AG04450 (cell line): Measurements from ENCODE around the gene TMEM203. TPM values are rescaled to one million over a fixed set of nuclear protein-coding genes. Genes with fewer than 3 reads are reported as not detected.

Source experiments
- CTCF ChIA-PET: fragments of 300-600, 350-600 bp; formaldehyde crosslinking; extraction: SDS; loops from one replicate; lab custom pipeline; 2022; ENCODE audit warnings: antibody characterized with exemption, inconsistent platforms; lab: Charles Lee
- POLR2A ChIA-PET: fragments of 350-600 bp; formaldehyde crosslinking; extraction: SDS; loops from one replicate; lab custom pipeline; 2021; ENCODE audit warnings: antibody characterized with exemption, inconsistent platforms; lab: Yijun Ruan, JAX
- DNase-seq: peaks from one replicate; pipeline ENCODE4 v3.0.0-alpha.2; 2011; ENCODE audit warnings: low read depth, low spot score
- H3K27ac ChIP-seq: one replicate; pipeline ENCODE4 v1.5.1; 2012; ENCODE audit warnings: low read depth, low read length, control low read depth
- H3K27me3 ChIP-seq: one replicate; pipeline ENCODE4 v1.6.0; 2012; ENCODE audit warnings: low read length; ENCODE audit not compliant: control insufficient read depth, insufficient read depth
- H3K4me3 ChIP-seq: 2 replicates; pipeline ENCODE4 v1.5.1; 2011; ENCODE audit warnings: mild to moderate bottlenecking, low read depth, low read length, control low read depth
- H3K9me3 ChIP-seq: 2 replicates; pipeline ENCODE4 v1.5.1; 2012; ENCODE audit warnings: low read length; ENCODE audit not compliant: control insufficient read depth, insufficient read depth
- CTCF ChIP-seq: IDR thresholded peaks from 2 replicates; pipeline ENCODE4 v1.5.1; 2011; ENCODE audit warnings: low read depth, low read length, control low read depth, inconsistent platforms
- polyA plus RNA-seq: library from polyadenylated mRNA; depleted of rRNA; stranded (reverse); fragments of >200 nt; gene quantifications from 2 replicates; pipeline ENCODE4 v1.2.3, GENCODE V29; 2011

Gene TMEM203
- polyA plus RNA-seq, 1 experiment, result 50.2 TPM

GRCh38 chr9:137215196-137215986, 9.9 kb upstream of the TMEM203 start:
- no peak for TF ChIP-seq CTCF
- ChIA-PET CTCF (interaction anchor here (0.6 kb wide), 1 partner anchor 21 kb away, joined by 3 read pairs; no protein-coding TSS in a partner anchor), POLR2A (no interaction called here)
- Histone ChIP-seq H3K27me3 (no peaks in the 10 kb centered on the region), H3K27ac (no peak overlapping the region), H3K4me3 (no peak overlapping the region), H3K9me3 (no peaks in the 10 kb centered on the region; the same call in 1 of the 2 replicates)
- no peak for DNase-seq

GRCh38 chr9:137214620-137215019, 9.2 kb upstream of the TMEM203 start:
- DNase-seq, result no peak
- Histone ChIP-seq H3K4me3 (no peak overlapping the region), H3K27ac (no peak overlapping the region), H3K27me3 (no peaks in the 10 kb centered on the region), H3K9me3 (no peaks in the 10 kb centered on the region; the same call in 1 of the 2 replicates)
- no peak for TF ChIP-seq CTCF
- ChIA-PET CTCF (no interaction called here), POLR2A (interaction anchor here (2.1 kb wide), 1 partner anchor 26 kb away, joined by 5 read pairs; the partner anchor contains the start of gene TUBB4B)

DNA sequence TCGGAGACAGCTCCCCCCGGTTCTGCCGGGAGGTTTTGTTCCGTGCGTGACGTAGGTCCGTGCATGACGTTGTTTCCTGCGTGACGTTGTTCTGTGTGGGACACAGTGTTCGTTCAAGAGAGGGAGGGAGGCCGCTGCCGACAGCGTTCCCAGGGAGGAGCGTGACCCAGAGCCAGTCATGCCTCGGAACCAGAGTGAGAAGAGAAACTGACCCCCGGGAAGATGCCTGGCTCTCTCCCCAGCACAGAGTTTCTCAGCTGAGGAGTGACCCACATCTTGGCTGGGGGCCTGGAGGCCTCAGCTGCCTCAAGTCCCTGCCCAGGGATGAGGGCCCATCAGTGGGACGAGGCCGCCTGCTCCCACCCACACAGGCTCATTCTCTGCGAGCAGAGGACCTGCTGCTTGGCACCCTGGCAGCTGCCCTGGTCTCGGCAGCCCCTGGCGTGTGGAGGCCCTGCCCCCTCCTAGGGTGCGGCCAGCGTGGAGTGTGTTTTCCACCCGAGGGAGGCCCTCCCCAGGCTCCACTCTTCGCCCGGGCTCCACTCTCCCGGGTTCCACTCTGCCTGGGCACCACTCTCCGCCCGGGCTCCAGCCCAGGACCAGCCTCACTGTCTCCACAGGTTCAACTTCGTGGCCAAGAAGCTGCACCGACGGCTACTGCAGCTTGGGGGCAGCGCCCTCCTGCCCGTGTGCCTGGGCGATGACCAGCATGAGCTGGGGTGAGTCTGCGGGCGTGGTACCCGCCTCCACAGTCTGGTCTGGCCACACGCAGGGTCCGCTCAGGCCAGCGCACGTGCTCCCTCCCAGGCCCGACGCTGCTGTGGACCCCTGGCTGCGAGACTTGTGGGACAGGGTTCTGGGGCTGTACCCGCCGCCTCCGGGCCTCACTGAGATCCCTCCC, 8.0 kb upstream of the TMEM203 start:
- no peak for DNase-seq
- Histone ChIP-seq H3K27me3 (no peaks in the 10 kb centered on the region), H3K9me3 (no peaks in the 10 kb centered on the region; the same call in 1 of the 2 replicates), H3K4me3 (no peak overlapping the region), H3K27ac (no peak overlapping the region)
- ChIA-PET POLR2A (interaction anchor here (0.9 to 2.1 kb wide), 3 partner anchors 13 to 27 kb away, joined by 3 to 5 read pairs (median 3); partner anchors contain the start of genes TPRN and TUBB4B), CTCF (no interaction called here)
- no peak for TF ChIP-seq CTCF

DNA sequence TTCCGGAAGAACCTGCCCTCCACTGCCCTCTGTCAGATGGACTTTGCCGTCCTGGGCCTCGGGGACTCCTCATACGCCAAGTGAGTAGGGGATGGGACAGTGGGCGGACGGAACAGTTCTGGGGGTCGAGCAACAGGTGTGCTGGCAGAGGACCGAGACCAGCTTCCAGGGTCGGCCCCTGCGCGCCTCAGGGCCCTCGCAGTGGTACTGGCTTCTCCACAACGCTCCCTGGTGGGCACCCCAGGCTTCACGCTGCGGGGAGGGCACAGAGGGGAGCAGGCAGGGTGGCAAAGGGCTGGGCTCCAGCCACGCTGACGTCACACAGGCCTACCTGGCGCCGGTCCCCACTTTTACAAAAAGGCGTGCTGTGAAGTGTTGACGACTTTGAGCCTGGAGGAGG, 7.1 kb upstream of the TMEM203 start:
- H3K27ac ChIP-seq, result no peak overlapping the region
- POLR2A ChIA-PET, result no interaction called here
- CTCF ChIA-PET, result no interaction called here
- no peak for DNase-seq
- H3K9me3 ChIP-seq, result no peaks in the 10 kb centered on the region; the same call in 1 of the 2 replicates
- TF ChIP-seq CTCF, result no peak
- no peak overlapping the region for H3K4me3 ChIP-seq
- H3K27me3 ChIP-seq, result no peaks in the 10 kb centered on the region
